ENCODE results near the gene SLC40A1.

DNA sequence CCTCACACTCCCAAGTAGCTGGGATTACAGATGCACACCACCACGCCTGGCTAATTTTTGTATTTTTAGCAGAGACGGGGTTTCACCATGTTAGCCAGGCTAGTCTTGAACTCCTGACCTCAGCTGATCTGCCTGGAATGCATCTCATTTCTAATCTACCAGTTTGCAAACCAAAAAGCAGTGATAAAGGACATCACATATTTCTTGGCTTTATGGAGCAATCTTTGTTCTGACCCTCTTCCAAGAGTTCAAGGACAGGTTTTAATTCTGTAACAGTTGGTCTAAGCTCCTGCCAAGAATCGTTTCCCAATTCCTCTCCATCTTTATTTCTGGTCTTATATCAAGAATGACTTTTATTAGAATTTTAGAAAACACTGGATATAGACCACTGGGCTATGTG is 67.7 kb downstream of the SLC40A1 start:
- no peak for TF ChIP-seq RELA (CRISPR knock-in tag; IDR thresholded peaks at IDR 0.05)
- TF ChIP-seq, protein P1, sequence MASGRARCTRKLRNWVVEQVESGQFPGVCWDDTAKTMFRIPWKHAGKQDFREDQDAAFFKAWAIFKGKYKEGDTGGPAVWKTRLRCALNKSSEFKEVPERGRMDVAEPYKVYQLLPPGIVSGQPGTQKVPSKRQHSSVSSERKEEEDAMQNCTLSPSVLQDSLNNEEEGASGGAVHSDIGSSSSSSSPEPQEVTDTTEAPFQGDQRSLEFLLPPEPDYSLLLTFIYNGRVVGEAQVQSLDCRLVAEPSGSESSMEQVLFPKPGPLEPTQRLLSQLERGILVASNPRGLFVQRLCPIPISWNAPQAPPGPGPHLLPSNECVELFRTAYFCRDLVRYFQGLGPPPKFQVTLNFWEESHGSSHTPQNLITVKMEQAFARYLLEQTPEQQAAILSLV (CRISPR knock-in tag; IDR thresholded peaks at IDR 0.05; ENCODE audit: borderline replicate concordance), result no peak
- TF ChIP-seq, protein P2, sequence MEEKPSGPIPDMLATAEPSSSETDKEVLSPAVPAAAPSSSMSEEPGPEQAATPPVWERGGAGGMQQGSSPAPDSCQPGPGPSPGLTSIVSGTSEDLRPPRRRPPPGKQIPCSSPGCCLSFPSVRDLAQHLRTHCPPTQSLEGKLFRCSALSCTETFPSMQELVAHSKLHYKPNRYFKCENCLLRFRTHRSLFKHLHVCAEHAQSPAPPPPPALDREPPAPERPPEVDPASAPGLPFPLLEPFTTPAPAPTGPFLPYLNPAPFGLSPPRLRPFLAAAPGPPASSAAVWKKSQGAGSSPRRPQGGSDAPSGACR (CRISPR knock-in tag; IDR thresholded peaks at IDR 0.05), result no peak
